Ovary (tissue), 9 donors: ENCODE data around the gene PLXNA4. TPM values are rescaled to one million over a fixed set of nuclear protein-coding genes. Genes with fewer than 3 reads are reported as not detected.

Source experiments
- DNase-seq, 5 donors: peaks; one replicate each; pipeline ENCODE4 v3.0.0-alpha.2; 2019 to 2020
- H3K27ac ChIP-seq, 2 donors: fragments of 200-600 bp; one replicate each; pipeline versions ENCODE4 v1.5.1 to v1.8.0; 2019 to 2022
- H3K27me3 ChIP-seq: fragments of 200-600 bp; one replicate; pipeline ENCODE4 v1.8.0; 2022
- H3K36me3 ChIP-seq: fragments of 200-600 bp; sonication (generic); one replicate; pipeline ENCODE4 v1.5.1; 2019
- H3K4me1 ChIP-seq: one replicate; pipeline ENCODE4 v1.8.1; 2013; ENCODE audit warnings: mild to moderate bottlenecking, moderate library complexity; ENCODE audit not compliant: insufficient read depth
- H3K4me3 ChIP-seq: fragments of 200-600 bp; sonication (generic); one replicate; pipeline ENCODE4 v1.5.1; 2017
- H3K9me3 ChIP-seq, 2 donors: fragments of 200-600 bp in 1 of 2; sonication (generic) in 1 of 2; one replicate each; pipeline versions ENCODE4 v1.5.1 to v1.8.1; 2013 to 2019; ENCODE audit warnings: mild to moderate bottlenecking in 1 of 2, moderate library complexity in 1 of 2
- CTCF ChIP-seq, 3 donors: fragments of 450-650 bp in 2 of 3; fragments of 200-600 bp in 1 of 3; IDR thresholded peaks; one replicate each; pipeline versions ENCODE4 v1.5.1 to v1.8.0; 2016 to 2022; ENCODE audit warnings: antibody characterized with exemption in 3 of 3, mild to moderate bottlenecking in 1 of 3
- EP300 ChIP-seq: sonication (generic); formaldehyde crosslinking; IDR thresholded peaks from one replicate; pipeline ENCODE4 v1.6.1; 2017; ENCODE audit warnings: antibody characterized with exemption
- POLR2A ChIP-seq: fragments of 450-650 bp; IDR thresholded peaks from one replicate; pipeline ENCODE4 v1.6.1; 2017; ENCODE audit warnings: antibody characterized with exemption, mild to moderate bottlenecking, moderate library complexity
- WGBS, 3 donors: extraction: QIAGEN DNeasy Blood & Tissue Kit in 1 of 3; methylation state at CpG; one replicate each; pipeline versions ENCODE4 v1.1.5 to v1.1.7; 2013 to 2017; 5-methylcytosine and 5-hydroxymethylcytosine counted together
- intact Hi-C, 4 donors: fragments of 100-400 bp; cut with DNase I; formaldehyde crosslinking; loops; one replicate each; pipeline versions ENCODE4 v1.11.0 to v1.15.1; 2022 to 2023
- polyA plus RNA-seq, 2 donors: library from polyadenylated mRNA; stranded (reverse); fragments of 200-250 nt in 1 of 2; fragments of 350-450 nt in 1 of 2; fragmentation: Illumina TruSeq in 1 of 2; extraction: RNeasy Lipid Tissue Mini Kit (QIAGEN cat#74804) in 1 of 2; gene quantifications; one replicate each; pipeline ENCODE4 v1.2.3, GENCODE V29; 2013 to 2014
- total RNA-seq, 7 donors: library from RNA; depleted of rRNA in 2 of 7; stranded (reverse); fragments of >200 nt in 2 of 7; fragmentation: NEBNext Ultra II Directional in 3 of 7; extraction: Animal tissue kit (Norgen Biotek cat#: 25700) in 3 of 7; gene quantifications; one replicate each; pipeline versions ENCODE4 v1.1.0 to v1.2.4, GENCODE V29; 2016 to 2023
- donor health status: DM: no; HTN: no; CAD: no; lungs with moderate emphysema.
- donor health status: DM: no; HTN: no; CAD: no.
- donor health status: Bipolar disorder and iron deficiency.
- donor health status: DM: yes; HTN: yes; CAD: no.
- donor health status: DM: no; HTN: no; CAD: no.
- donor health status: DM: yes; HTN: yes; CAD: no.

Gene PLXNA4
- total and polyA plus RNA-seq, 9 donors = 5.1 to 39.9 (median 11.4) TPM

GRCh38 chr7:132080967-132081668 is 495.2 kb downstream of the PLXNA4 start:
- H3K27ac ChIP-seq = no peak overlapping the region
- no peaks in the 10 kb centered on the region for H3K36me3 ChIP-seq
- no peak overlapping the region for H3K4me3 ChIP-seq
- no peak for TF ChIP-seq CTCF (IDR thresholded peaks at IDR 0.05)
- TF ChIP-seq POLR2A = no peak
- TF ChIP-seq EP300 = no peak
- 30 to 51% (median 33%) methylated on average over 6 of the region's 6 CpGs for WGBS, 3 donors
- no peaks in the 10 kb centered on the region for H3K27me3 ChIP-seq
- H3K4me1 ChIP-seq = no peaks in the 10 kb centered on the region
- H3K9me3 ChIP-seq = no peaks in the 10 kb centered on the region
- intact Hi-C loops = no loop called here
- DNase-seq = peak in 2 of 5 donors; percentile 15 to 23

GRCh38 chr7:132080467-132080866 is 495.8 kb downstream of the PLXNA4 start:
- no peak for DNase-seq
- Histone ChIP-seq H3K27me3 (no peaks in the 10 kb centered on the region), H3K4me1 (no peaks in the 10 kb centered on the region), H3K4me3 (no peak overlapping the region), H3K36me3 (no peaks in the 10 kb centered on the region), H3K9me3 (no peaks in the 10 kb centered on the region), H3K27ac (no peak overlapping the region)
- WGBS, 3 donors = 58 to 68% (median 66%) methylated on average over 1 of the region's 1 CpG
- TF ChIP-seq POLR2A (no peak), CTCF (IDR thresholded peaks at IDR 0.05) (no peak), EP300 (no peak)
- intact Hi-C loops = no loop called here

GRCh38 chr7:132078891-132079735 is 497.2 kb downstream of the PLXNA4 start:
- H3K27ac ChIP-seq = no peak overlapping the region
- WGBS, 3 donors = 74 to 84% (median 82%) methylated on average over 8 of the region's 8 CpGs
- no peaks in the 10 kb centered on the region for H3K27me3 ChIP-seq
- no peak overlapping the region for H3K4me3 ChIP-seq
- H3K9me3 ChIP-seq = no peaks in the 10 kb centered on the region
- intact Hi-C loops = no loop called here
- DNase-seq = no peak
- H3K4me1 ChIP-seq = no peaks in the 10 kb centered on the region
- H3K36me3 ChIP-seq = no peaks in the 10 kb centered on the region
- TF ChIP-seq CTCF (IDR thresholded peaks at IDR 0.05) (no peak), POLR2A (no peak), EP300 (no peak)

- no peak for TF ChIP-seq EP300
- no peak for TF ChIP-seq POLR2A
- no peak for TF ChIP-seq CTCF (IDR thresholded peaks at IDR 0.05)
- Histone ChIP-seq H3K4me1 (no peaks in the 10 kb centered on the region), H3K27me3 (no peaks in the 10 kb centered on the region), H3K27ac (no peak overlapping the region), H3K36me3 (no peaks in the 10 kb centered on the region), H3K9me3 (no peaks in the 10 kb centered on the region), H3K4me3 (no peak overlapping the region)
- no peak for DNase-seq
- intact Hi-C loops = no loop called here
- WGBS, 3 donors = 59 to 72% (median 67%) methylated on average over 7 of the region's 7 CpGs
Measured at GRCh38 chr7:132077971-132078685, 498.1 kb downstream of the PLXNA4 start.
